GM12892 (cell line): ENCODE data around the gene FBXW5.

Source experiments
- POLR2A ChIP-seq: IDR thresholded peaks from 2 replicates; pipeline ENCODE4 v1.6.1; 2011; ENCODE audit warnings: low read depth, low read length, control low read depth
- TAF1 ChIP-seq: IDR thresholded peaks from 2 replicates; pipeline ENCODE4 v1.6.1; 2011; ENCODE audit warnings: low read depth, mild to moderate bottlenecking, control low read depth, low read length, borderline replicate concordance

GRCh38 chr9:136934277-136934676, 10.3 kb downstream of the FBXW5 start:
- TF ChIP-seq POLR2A (no peak), TAF1 (no peak)
